Naive thymus-derived CD8-positive, alpha-beta T cell (primary cell): ENCODE data around the gene UBXN11. TPM values are rescaled to one million over a fixed set of nuclear protein-coding genes. Genes with fewer than 3 reads are reported as not detected.
"Not testable (repeated sequence)": the region's sequence is repeated elsewhere in the genome, so short reads cannot be mapped to it uniquely, and the experiment has no call there.

Source experiments
- ATAC-seq, 2 donors: fragments of 150-1000 bp; cut with Tn5 transposase in 1 of 2; sonication (Bioruptor Pico), chemical (Tn5 transposase) in 1 of 2; 1 replicate in 1 of 2; 2 replicates in 1 of 2; pipeline ENCODE4 v1.10.0; 2021; ENCODE audit warnings: mild to moderate bottlenecking in 2 of 2, moderate library complexity in 2 of 2
- POLR2A ChIA-PET: fragments of 350-600 bp; sonication (Branson Sonifier 250); formaldehyde crosslinking; loops from one replicate; lab custom pipeline; 2021; ENCODE audit warnings: antibody characterized with exemption; lab: Charles Lee
- DNase-seq, 10 donors: peaks; one replicate each; pipeline versions ENCODE4 v3.0.0 to v3.0.0-alpha.2; 2020 to 2022
- H3K27ac Mint-ChIP-seq, 10 donors: one replicate each; pipeline ENCODE4 v1.8.0; 2020 to 2022; ENCODE audit warnings: mild to moderate bottlenecking in 10 of 10, mixed read lengths in 10 of 10, moderate library complexity in 4 of 10, inconsistent platforms in 1 of 10
- H3K27me3 Mint-ChIP-seq, 5 donors: one replicate each; pipeline ENCODE4 v1.8.0; 2021 to 2022; ENCODE audit warnings: mixed read lengths in 5 of 5
- H3K36me3 Mint-ChIP-seq, 3 donors: one replicate each; pipeline ENCODE4 v1.8.0; 2020 to 2022; ENCODE audit warnings: mixed read lengths in 3 of 3, mild to moderate bottlenecking in 2 of 3, inconsistent platforms in 1 of 3
- H3K4me1 Mint-ChIP-seq, 4 donors: one replicate each; pipeline ENCODE4 v1.8.0; 2021 to 2022; ENCODE audit warnings: mixed read lengths in 4 of 4
- H3K4me3 Mint-ChIP-seq, 10 donors: one replicate each; pipeline ENCODE4 v1.8.0; 2020 to 2022; ENCODE audit warnings: mild to moderate bottlenecking in 10 of 10, mixed read lengths in 10 of 10, moderate library complexity in 6 of 10, inconsistent platforms in 1 of 10
- H3K9me3 Mint-ChIP-seq, 9 donors: one replicate each; pipeline ENCODE4 v1.8.0; 2020 to 2022; ENCODE audit warnings: mixed read lengths in 9 of 9, mild to moderate bottlenecking in 3 of 9, inconsistent platforms in 1 of 9, moderate library complexity in 1 of 9
- polyA plus RNA-seq, 3 donors: library from polyadenylated mRNA; unstranded; fragments of 300-500 nt; fragmentation: Illumina TruSeq; gene quantifications; one replicate each; pipeline ENCODE4 v1.2.3, GENCODE V29; 2021
- total RNA-seq, 8 experiments: library from RNA in 2 of 8; stranded (reverse) in 2 of 8; gene quantifications; one replicate each; pipeline ENCODE4 v1.2.3 and lab custom pipeline; 2021 to 2026

UBXN11 gene
- total and polyA plus RNA-seq, 5 experiments from 2014 or later: 9.1 to 129 (median 14.7) TPM

- H3K4me1 Mint-ChIP-seq: peaks cover 0 to 7% (median 0%) of the 10 kb centered on the region in 4 donors
- ATAC-seq (no peak), DNase-seq (no peak)
- H3K27ac Mint-ChIP-seq: no peak overlapping the region
- POLR2A ChIA-PET: interaction anchor here (1.2 kb wide), 1 partner anchor 27 kb away, joined by 5 read pairs; no protein-coding TSS in a partner anchor
- H3K4me3 Mint-ChIP-seq: no peak overlapping the region
- no peaks in the 10 kb centered on the region for H3K36me3 Mint-ChIP-seq
- peaks cover 0 to 12% (median 4%) of the 10 kb centered on the region in 5 donors for H3K27me3 Mint-ChIP-seq
- no peaks in the 10 kb centered on the region for H3K9me3 Mint-ChIP-seq
Observed at GRCh38 chr1:26349188-26349876, 42.9 kb upstream of the UBXN11 start.

GRCh38 chr1:26346274-26347033 is 40.0 kb upstream of the UBXN11 start:
- H3K36me3 Mint-ChIP-seq: no peaks in the 10 kb centered on the region
- peaks cover 0 to 2% (median 0%) of the 10 kb centered on the region in 4 donors for H3K4me1 Mint-ChIP-seq
- H3K27ac Mint-ChIP-seq: peak overlapping the region in 1 of 10 donors; percentile 43
- H3K4me3 Mint-ChIP-seq: no peak overlapping the region
- no peak for ATAC-seq
- H3K9me3 Mint-ChIP-seq: no peaks in the 10 kb centered on the region
- POLR2A ChIA-PET: interaction anchor here (0.7 to 1.3 kb wide), 3 partner anchors 15 to 239 kb away, joined by 3 to 5 read pairs (median 3); no protein-coding TSS in a partner anchor
- H3K27me3 Mint-ChIP-seq: peaks cover 0 to 3% (median 0%) of the 10 kb centered on the region in 5 donors
- no peak for DNase-seq

- ATAC-seq: no peak
- Mint-ChIP-seq H3K27ac (no peak overlapping the region), H3K9me3 (no peaks in the 10 kb centered on the region), H3K4me3 (no peak overlapping the region), H3K27me3 (no peaks in the 10 kb centered on the region), H3K4me1 (peaks cover 0 to 2% (median 0%) of the 10 kb centered on the region in 4 donors), H3K36me3 (no peaks in the 10 kb centered on the region)
- POLR2A ChIA-PET: no interaction called here
- DNase-seq: no peak
Observed at GRCh38 chr1:26345718-26346117, 39.3 kb upstream of the UBXN11 start.

GRCh38 chr1:26344147-26344920 is 37.9 kb upstream of the UBXN11 start:
- Mint-ChIP-seq H3K27ac (no peak overlapping the region), H3K9me3 (no peaks in the 10 kb centered on the region), H3K4me1 (peaks cover 0 to 2% (median 0%) of the 10 kb centered on the region in 4 donors), H3K4me3 (no peak overlapping the region), H3K36me3 (no peaks in the 10 kb centered on the region), H3K27me3 (no peaks in the 10 kb centered on the region)
- DNase-seq (no peak), ATAC-seq (no peak)
- POLR2A ChIA-PET: interaction anchor here (0.6 kb wide), 1 partner anchor 14 kb away, joined by 7 read pairs; no protein-coding TSS in a partner anchor

- Mint-ChIP-seq H3K4me1 (peaks cover 6 to 15% (median 11%) of the 10 kb centered on the region in 4 donors), H3K4me3 (no peak overlapping the region), H3K9me3 (no peaks in the 10 kb centered on the region), H3K27ac (no peak overlapping the region), H3K27me3 (no peaks in the 10 kb centered on the region), H3K36me3 (no peaks in the 10 kb centered on the region)
- POLR2A ChIA-PET: interaction anchor here (0.6 kb wide), 1 partner anchor 19 kb away, joined by 3 read pairs; no protein-coding TSS in a partner anchor
- DNase-seq: no peak
- ATAC-seq: no peak
Observed at GRCh38 chr1:26340047-26340481, 33.6 kb upstream of the UBXN11 start.

GRCh38 chr1:26338670-26339069 is 32.2 kb upstream of the UBXN11 start:
- Mint-ChIP-seq H3K4me1 (peaks cover 6 to 18% (median 12%) of the 10 kb centered on the region in 4 donors), H3K9me3 (no peaks in the 10 kb centered on the region), H3K27me3 (no peaks in the 10 kb centered on the region), H3K4me3 (peak overlapping the region in 2 of 10 donors; percentile 2 to 72), H3K36me3 (no peaks in the 10 kb centered on the region), H3K27ac (peak overlapping the region in 6 of 10 donors; percentile 22 to 87 (median 50))
- POLR2A ChIA-PET: interaction anchor here (1.3 to 1.4 kb wide), 2 partner anchors 10 to 17 kb away, joined by 3 to 6 read pairs; no protein-coding TSS in a partner anchor
- DNase-seq (no peak), ATAC-seq (no peak)

- peak overlapping the region in 7 of 10 donors; percentile 30 to 94 (median 64) for H3K4me3 Mint-ChIP-seq
- no peaks in the 10 kb centered on the region for H3K9me3 Mint-ChIP-seq
- H3K27me3 Mint-ChIP-seq: no peaks in the 10 kb centered on the region
- DNase-seq (no peak), ATAC-seq (no peak)
- H3K36me3 Mint-ChIP-seq: no peaks in the 10 kb centered on the region
- H3K27ac Mint-ChIP-seq: peak overlapping the region in 5 of 10 donors; percentile 27 to 77 (median 51)
- H3K4me1 Mint-ChIP-seq: peaks cover 6 to 18% (median 12%) of the 10 kb centered on the region in 4 donors
- POLR2A ChIA-PET: interaction anchor here (1.4 kb wide), 1 partner anchor 16 kb away, joined by 6 read pairs; no protein-coding TSS in a partner anchor
Observed at GRCh38 chr1:26337625-26338024, 31.2 kb upstream of the UBXN11 start.

GRCh38 chr1:26337206-26337535 is 30.7 kb upstream of the UBXN11 start:
- POLR2A ChIA-PET: interaction anchor here (0.5 kb wide), 1 partner anchor 11 kb away, joined by 3 read pairs; no protein-coding TSS in a partner anchor
- Mint-ChIP-seq H3K27me3 (no peaks in the 10 kb centered on the region), H3K36me3 (no peaks in the 10 kb centered on the region), H3K4me1 (peaks cover 6 to 18% (median 12%) of the 10 kb centered on the region in 4 donors), H3K4me3 (peak overlapping the region; percentile 47 to 94 (median 70)), H3K9me3 (no peaks in the 10 kb centered on the region), H3K27ac (peak overlapping the region in 2 of 10 donors; percentile 63 to 72)
- DNase-seq (no peak), ATAC-seq (no peak)

- ATAC-seq (peak; percentile 77 to 87), DNase-seq (peak; percentile 61 to 90 (median 74))
- Mint-ChIP-seq H3K4me3 (peak overlapping the region; percentile 84 to 94 (median 88)), H3K9me3 (no peaks in the 10 kb centered on the region), H3K4me1 (peaks cover 6 to 18% (median 12%) of the 10 kb centered on the region in 4 donors), H3K36me3 (no peaks in the 10 kb centered on the region), H3K27me3 (no peaks in the 10 kb centered on the region), H3K27ac (peak overlapping the region in 3 of 10 donors; percentile 63 to 72 (median 67))
- POLR2A ChIA-PET: interaction anchor here (0.5 to 1.7 kb wide), 5 partner anchors 11 to 57 kb away, joined by 3 to 5 read pairs (median 4); partner anchors contain the start of gene SH3BGRL3
Observed at GRCh38 chr1:26336477-26337205, 30.2 kb upstream of the UBXN11 start.

GRCh38 chr1:26335774-26336476 is 29.5 kb upstream of the UBXN11 start:
- Mint-ChIP-seq H3K27ac (peak overlapping the region in 5 of 10 donors; percentile 19 to 77 (median 40)), H3K4me1 (peaks cover 6 to 18% (median 12%) of the 10 kb centered on the region in 4 donors), H3K36me3 (no peaks in the 10 kb centered on the region), H3K27me3 (no peaks in the 10 kb centered on the region), H3K4me3 (peak overlapping the region; percentile 84 to 94 (median 88)), H3K9me3 (no peaks in the 10 kb centered on the region)
- POLR2A ChIA-PET: interaction anchor here (0.6 to 1.7 kb wide), 7 partner anchors 10 to 56 kb away, joined by 3 to 5 read pairs (median 4); partner anchors contain the start of gene SH3BGRL3
- ATAC-seq: peak; percentile 7 to 19
- DNase-seq: no peak

- not testable (repeated sequence) for H3K9me3 Mint-ChIP-seq, H3K4me3 Mint-ChIP-seq, DNase-seq, H3K27ac Mint-ChIP-seq, H3K27me3 Mint-ChIP-seq, H3K36me3 Mint-ChIP-seq, ATAC-seq
- POLR2A ChIA-PET: interaction anchor here (1.2 kb wide), 1 partner anchor 26 kb away, joined by 4 read pairs; no protein-coding TSS in a partner anchor
- H3K4me1 Mint-ChIP-seq: peaks cover 4 to 18% (median 12%) of the 10 kb centered on the region in 4 donors
Observed at GRCh38 chr1:26333312-26333711, 26.9 kb upstream of the UBXN11 start.
